ENCODE data around the gene COL17A1.

Gene COL17A1

GRCh38 chr10:104053201-104053600, 32.5 kb downstream of the COL17A1 start:
- in situ Hi-C loops (cut with MboI; ENCODE audit: low sequenced_read_pairs) = no loop called here

GRCh38 chr10:104052431-104052830, 33.2 kb downstream of the COL17A1 start:
- in situ Hi-C loops (cut with MboI; ENCODE audit: low sequenced_read_pairs) = no loop called here

GRCh38 chr10:104049504-104050250, 36.0 kb downstream of the COL17A1 start:
- in situ Hi-C loops (cut with MboI; ENCODE audit: low sequenced_read_pairs) = no loop called here

GRCh38 chr10:104046651-104047050, 39.0 kb downstream of the COL17A1 start:
- in situ Hi-C loops (cut with MboI; ENCODE audit: low sequenced_read_pairs) = no loop called here

GRCh38 chr10:104045151-104046089, 40.3 kb downstream of the COL17A1 start:
- in situ Hi-C loops (cut with MboI; ENCODE audit: low sequenced_read_pairs) = no loop called here

- in situ Hi-C loops (cut with MboI; ENCODE audit: low sequenced_read_pairs) = no loop called here
These were observed 41.8 kb downstream of the COL17A1 start for GRCh38 chr10:104043854-104044253.

GRCh38 chr10:104043185-104043830, 42.4 kb downstream of the COL17A1 start:
- in situ Hi-C loops (cut with MboI; ENCODE audit: low sequenced_read_pairs) = no loop called here

- in situ Hi-C loops (cut with MboI; ENCODE audit: low sequenced_read_pairs) = no loop called here
These were observed 43.7 kb downstream of the COL17A1 start for GRCh38 chr10:104041891-104042535.

- in situ Hi-C loops (cut with MboI; ENCODE audit: low sequenced_read_pairs) = no loop called here
These were observed 44.6 kb downstream of the COL17A1 start for GRCh38 chr10:104040862-104041789.

GRCh38 chr10:104040382-104040781, 45.3 kb downstream of the COL17A1 start:
- in situ Hi-C loops (cut with MboI; ENCODE audit: low sequenced_read_pairs) = no loop called here

- in situ Hi-C loops (cut with MboI; ENCODE audit: low sequenced_read_pairs) = no loop called here
These were observed 46.5 kb downstream of the COL17A1 start for GRCh38 chr10:104038958-104039752.

GRCh38 chr10:104038537-104038936, 47.1 kb downstream of the COL17A1 start:
- in situ Hi-C loops (cut with MboI; ENCODE audit: low sequenced_read_pairs) = no loop called here

- in situ Hi-C loops (cut with MboI; ENCODE audit: low sequenced_read_pairs) = no loop called here
These were observed 48.3 kb downstream of the COL17A1 start for GRCh38 chr10:104037261-104037951.

GRCh38 chr10:104036518-104037260, 49.0 kb downstream of the COL17A1 start:
- in situ Hi-C loops (cut with MboI; ENCODE audit: low sequenced_read_pairs) = no loop called here

GRCh38 chr10:104036069-104036384, 49.7 kb downstream of the COL17A1 start:
- in situ Hi-C loops (cut with MboI; ENCODE audit: low sequenced_read_pairs) = no loop called here

- in situ Hi-C loops (cut with MboI; ENCODE audit: low sequenced_read_pairs) = no loop called here
These were observed 50.2 kb downstream of the COL17A1 start for GRCh38 chr10:104035194-104036068.
